Tibial nerve (tissue), 4 donors: ENCODE measurements around the gene LIMS3.
"Not testable (repeated sequence)": the region's sequence is repeated elsewhere in the genome, so short reads cannot be mapped to it uniquely, and the experiment has no call there.

Experiments used
- EP300 ChIP-seq, 2 donors: sonication (generic); formaldehyde crosslinking; IDR thresholded peaks; one replicate each; pipeline ENCODE4 v1.6.1; 2017; ENCODE audit warnings: antibody characterized with exemption in 2 of 2, mild to moderate bottlenecking in 1 of 2
- TF ChIP-seq, protein P1 (sequence below), 5 experiments: fragments of 200-600 bp in 3 of 5; fragments of 450-650 bp in 2 of 5; sonication (generic) in 3 of 5; IDR thresholded peaks; one replicate each; pipeline ENCODE4 v1.5.1; 2016 to 2019; ENCODE audit warnings: antibody characterized with exemption in 5 of 5, mild to moderate bottlenecking in 3 of 5, moderate library complexity in 2 of 5

DNA sequence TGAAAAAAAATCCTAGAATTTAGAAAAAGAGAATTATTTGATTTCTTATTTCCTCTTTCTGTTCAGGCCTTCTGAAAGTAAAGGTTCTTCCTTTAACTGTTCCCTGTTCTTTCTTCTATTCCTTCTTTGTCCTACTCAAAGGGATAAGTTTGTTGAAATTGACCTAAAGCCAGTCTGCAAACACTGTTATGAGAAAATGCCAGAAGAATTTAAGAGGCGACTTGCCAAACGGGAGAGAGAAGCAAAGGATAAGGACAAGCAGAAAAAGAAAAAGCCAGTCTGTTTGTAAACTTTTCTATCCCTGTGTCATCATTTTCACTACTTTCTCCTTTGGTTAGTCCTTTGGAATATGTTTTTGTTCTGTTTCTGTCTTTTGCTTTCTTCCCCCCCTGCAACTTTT is 26.0 kb downstream of the LIMS3 start:
- TF ChIP-seq, protein P1, sequence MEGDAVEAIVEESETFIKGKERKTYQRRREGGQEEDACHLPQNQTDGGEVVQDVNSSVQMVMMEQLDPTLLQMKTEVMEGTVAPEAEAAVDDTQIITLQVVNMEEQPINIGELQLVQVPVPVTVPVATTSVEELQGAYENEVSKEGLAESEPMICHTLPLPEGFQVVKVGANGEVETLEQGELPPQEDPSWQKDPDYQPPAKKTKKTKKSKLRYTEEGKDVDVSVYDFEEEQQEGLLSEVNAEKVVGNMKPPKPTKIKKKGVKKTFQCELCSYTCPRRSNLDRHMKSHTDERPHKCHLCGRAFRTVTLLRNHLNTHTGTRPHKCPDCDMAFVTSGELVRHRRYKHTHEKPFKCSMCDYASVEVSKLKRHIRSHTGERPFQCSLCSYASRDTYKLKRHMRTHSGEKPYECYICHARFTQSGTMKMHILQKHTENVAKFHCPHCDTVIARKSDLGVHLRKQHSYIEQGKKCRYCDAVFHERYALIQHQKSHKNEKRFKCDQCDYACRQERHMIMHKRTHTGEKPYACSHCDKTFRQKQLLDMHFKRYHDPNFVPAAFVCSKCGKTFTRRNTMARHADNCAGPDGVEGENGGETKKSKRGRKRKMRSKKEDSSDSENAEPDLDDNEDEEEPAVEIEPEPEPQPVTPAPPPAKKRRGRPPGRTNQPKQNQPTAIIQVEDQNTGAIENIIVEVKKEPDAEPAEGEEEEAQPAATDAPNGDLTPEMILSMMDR (IDR thresholded peaks at IDR 0.05) = not testable (repeated sequence)
- TF ChIP-seq EP300 (IDR thresholded peaks at IDR 0.05) = not testable (repeated sequence)
